ENCODE results near the gene HPCAL1. TPM values are rescaled to one million over a fixed set of nuclear protein-coding genes. Genes with fewer than 3 reads are reported as not detected.
A peak's percentile ranks its signal among the peaks of the same experiment; 100 is the strongest.

The HPCAL1 gene
- total RNA-seq (10 to 100 TPM; 28.2 to 43.8 TPM), polyA plus RNA-seq (ENCODE audit: insufficient read length in 2 of 2) (100 to 1,000 TPM; 146 to 159 TPM)
- long read RNA-seq, donor 1, transcript HPCAL1-201 (5 exons, 1,751 nt), result major isoform, 95 of 104 reads
- long read RNA-seq, donor 1, partial matches to known transcripts, result 9 of 104 reads
- long read RNA-seq, donor 1, other reads (novel, unspliced or antisense), result 0 of 104 reads
- long read RNA-seq, donor 2, transcript HPCAL1-201 (5 exons, 1,751 nt), result major isoform, 27 of 51 reads
- long read RNA-seq, donor 2, partial matches to known transcripts, result 24 of 51 reads
- long read RNA-seq, donor 2, other reads (novel, unspliced or antisense), result 0 of 51 reads
- long read RNA-seq, donor 3, transcript HPCAL1-201 (5 exons, 1,751 nt), result major isoform, 37 of 38 reads
- long read RNA-seq, donor 3, partial matches to known transcripts, result 0 of 38 reads
- long read RNA-seq, donor 3, other reads (novel, unspliced or antisense), result 0 of 38 reads
- long read RNA-seq, donor 4, transcript HPCAL1-201 (5 exons, 1,751 nt), result major isoform, 31 of 36 reads
- long read RNA-seq, donor 4, partial matches to known transcripts, result 0 of 36 reads
- long read RNA-seq, donor 4, other reads (novel, unspliced or antisense), result 5 of 36 reads

DNA sequence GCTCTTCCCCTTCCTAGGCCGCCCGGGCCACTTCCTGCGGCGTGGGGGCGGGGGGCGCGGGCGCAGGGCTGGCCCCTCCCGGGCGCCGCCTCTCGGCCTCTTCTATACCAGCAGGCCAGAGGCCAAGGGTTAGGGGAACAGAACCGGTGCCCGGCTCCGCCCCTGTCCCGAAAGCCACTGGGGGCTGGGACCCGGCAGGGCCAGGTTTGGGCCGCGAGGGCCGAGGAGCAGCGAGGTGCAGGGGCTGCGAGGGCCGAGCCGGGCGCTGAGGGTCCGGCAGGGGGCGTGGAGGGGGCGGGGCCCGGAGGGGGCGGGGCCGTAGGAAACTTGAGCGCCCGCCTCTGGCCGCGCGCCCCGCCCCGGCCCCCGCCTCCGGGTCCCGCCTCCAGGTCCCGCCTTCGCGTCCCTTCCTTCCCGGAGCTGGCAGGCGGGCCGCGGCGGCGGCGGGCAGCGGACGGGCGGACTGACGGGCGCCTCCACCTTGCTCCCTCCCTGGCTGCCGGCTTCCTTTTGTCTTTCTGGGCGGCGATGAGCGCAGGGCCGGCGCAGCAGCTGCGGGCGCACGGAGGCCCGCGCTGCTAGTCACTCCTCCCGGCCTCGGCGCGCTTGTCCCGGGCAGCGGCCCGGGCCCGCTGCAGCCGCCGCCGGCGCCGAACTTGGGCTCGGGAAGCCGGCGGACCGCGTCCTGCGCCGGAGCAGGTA is at the start of gene HPCAL1:
HPCAL1 (plus strand) TSS at position 426 of the 702 bp plus-strand sequence. CDS start 116,854 bp downstream, outside the sequence.
- peak in 4 of 6 donors; percentile 74 to 96 (median 90) for DNase-seq (ENCODE audit: low read depth in 4 of 6, low spot score in 6 of 6)
- peak within 1 kb of the TSS; percentile 61 for H3K4me3 ChIP-seq (ENCODE audit: low read depth, low read length)
- no peaks in the 10 kb centered on the region for H3K27me3 ChIP-seq (ENCODE audit: control insufficient read depth, insufficient read depth, low read length)
- WGBS (ENCODE audit: insufficient coverage), result under 1% methylated on average over 85 of the region's 87 CpGs
- peak within 1 kb of the TSS; percentile 79 for H3K27ac ChIP-seq (ENCODE audit: low read depth, low read length)
- H3K36me3 ChIP-seq (ENCODE audit: control insufficient read depth, insufficient read depth, low read length), result no peaks in the 10 kb centered on the region
- H3K4me1 ChIP-seq (ENCODE audit: control insufficient read depth, insufficient read depth, low read length), result peaks cover 39% of the 10 kb centered on the region
- no peaks in the 10 kb centered on the region for H3K9me3 ChIP-seq (ENCODE audit: control insufficient read depth, insufficient read depth, low read length)

GRCh38 chr2:10253596-10254372 is 48.9 kb upstream of the HPCAL1 start:
- Histone ChIP-seq H3K4me1 (ENCODE audit: control insufficient read depth, insufficient read depth, low read length) (peaks cover 7% of the 10 kb centered on the region), H3K36me3 (ENCODE audit: control insufficient read depth, insufficient read depth, low read length) (no peaks in the 10 kb centered on the region), H3K4me3 (ENCODE audit: low read depth, low read length) (no peak overlapping the region), H3K27me3 (ENCODE audit: control insufficient read depth, insufficient read depth, low read length) (no peaks in the 10 kb centered on the region), H3K27ac (ENCODE audit: low read depth, low read length) (no peak overlapping the region), H3K9me3 (ENCODE audit: control insufficient read depth, insufficient read depth, low read length) (peaks cover 4% of the 10 kb centered on the region)
- no peak for DNase-seq (ENCODE audit: low read depth in 4 of 6, low spot score in 6 of 6)
- 88% methylated on average over 16 of the region's 18 CpGs for WGBS (ENCODE audit: insufficient coverage)

- DNase-seq (ENCODE audit: low read depth in 4 of 6, low spot score in 6 of 6), result peak in 1 of 6 donors; percentile 28
- H3K9me3 ChIP-seq (ENCODE audit: control insufficient read depth, insufficient read depth, low read length), result peaks cover 4% of the 10 kb centered on the region
- no peak overlapping the region for H3K27ac ChIP-seq (ENCODE audit: low read depth, low read length)
- no peak overlapping the region for H3K4me3 ChIP-seq (ENCODE audit: low read depth, low read length)
- H3K27me3 ChIP-seq (ENCODE audit: control insufficient read depth, insufficient read depth, low read length), result no peaks in the 10 kb centered on the region
- WGBS (ENCODE audit: insufficient coverage), result 61% methylated on average over 26 of the region's 31 CpGs
- peaks cover 7% of the 10 kb centered on the region for H3K4me1 ChIP-seq (ENCODE audit: control insufficient read depth, insufficient read depth, low read length)
- H3K36me3 ChIP-seq (ENCODE audit: control insufficient read depth, insufficient read depth, low read length), result no peaks in the 10 kb centered on the region
Measured at GRCh38 chr2:10254373-10255188, 48.1 kb upstream of the HPCAL1 start.

GRCh38 chr2:10255189-10256030 is 47.3 kb upstream of the HPCAL1 start:
- Histone ChIP-seq H3K4me3 (ENCODE audit: low read depth, low read length) (no peak overlapping the region), H3K9me3 (ENCODE audit: control insufficient read depth, insufficient read depth, low read length) (no peaks in the 10 kb centered on the region), H3K36me3 (ENCODE audit: control insufficient read depth, insufficient read depth, low read length) (no peaks in the 10 kb centered on the region), H3K27ac (ENCODE audit: low read depth, low read length) (no peak overlapping the region), H3K4me1 (ENCODE audit: control insufficient read depth, insufficient read depth, low read length) (peaks cover 7% of the 10 kb centered on the region), H3K27me3 (ENCODE audit: control insufficient read depth, insufficient read depth, low read length) (no peaks in the 10 kb centered on the region)
- DNase-seq (ENCODE audit: low read depth in 4 of 6, low spot score in 6 of 6), result no peak
- WGBS (ENCODE audit: insufficient coverage), result 81% methylated on average over 17 of the region's 18 CpGs

GRCh38 chr2:10256031-10256514 is 46.6 kb upstream of the HPCAL1 start:
- WGBS (ENCODE audit: insufficient coverage), result 88% methylated on average over 14 of the region's 15 CpGs
- Histone ChIP-seq H3K36me3 (ENCODE audit: control insufficient read depth, insufficient read depth, low read length) (no peaks in the 10 kb centered on the region), H3K27me3 (ENCODE audit: control insufficient read depth, insufficient read depth, low read length) (no peaks in the 10 kb centered on the region), H3K4me1 (ENCODE audit: control insufficient read depth, insufficient read depth, low read length) (peaks cover 7% of the 10 kb centered on the region), H3K9me3 (ENCODE audit: control insufficient read depth, insufficient read depth, low read length) (no peaks in the 10 kb centered on the region), H3K4me3 (ENCODE audit: low read depth, low read length) (no peak overlapping the region), H3K27ac (ENCODE audit: low read depth, low read length) (no peak overlapping the region)
- no peak for DNase-seq (ENCODE audit: low read depth in 4 of 6, low spot score in 6 of 6)

GRCh38 chr2:10256515-10257031 is 46.1 kb upstream of the HPCAL1 start:
- Histone ChIP-seq H3K4me3 (ENCODE audit: low read depth, low read length) (no peak overlapping the region), H3K9me3 (ENCODE audit: control insufficient read depth, insufficient read depth, low read length) (no peaks in the 10 kb centered on the region), H3K36me3 (ENCODE audit: control insufficient read depth, insufficient read depth, low read length) (no peaks in the 10 kb centered on the region), H3K27me3 (ENCODE audit: control insufficient read depth, insufficient read depth, low read length) (no peaks in the 10 kb centered on the region), H3K27ac (ENCODE audit: low read depth, low read length) (no peak overlapping the region), H3K4me1 (ENCODE audit: control insufficient read depth, insufficient read depth, low read length) (peaks cover 7% of the 10 kb centered on the region)
- WGBS (ENCODE audit: insufficient coverage), result 67% methylated on average over 16 of the region's 17 CpGs
- no peak for DNase-seq (ENCODE audit: low read depth in 4 of 6, low spot score in 6 of 6)

DNA sequence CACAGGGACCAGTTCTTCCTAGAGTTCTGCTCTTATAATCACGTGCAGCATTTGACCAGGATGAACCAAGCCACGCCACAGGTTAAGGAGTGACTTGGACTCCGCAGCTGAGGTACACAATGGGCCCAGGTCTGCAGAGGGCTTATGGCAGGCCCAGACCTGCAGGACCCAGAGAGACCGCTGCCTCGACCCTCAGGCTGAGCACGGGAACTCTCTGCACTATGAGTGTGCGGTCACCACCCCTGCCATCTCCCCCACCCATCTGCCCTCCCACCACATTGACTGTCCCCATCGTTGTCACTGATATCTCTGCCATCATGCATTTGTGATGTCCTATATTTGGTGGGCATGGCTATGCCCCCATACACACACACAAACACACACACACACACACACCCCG is 45.7 kb upstream of the HPCAL1 start:
- Histone ChIP-seq H3K27ac (ENCODE audit: low read depth, low read length) (no peak overlapping the region), H3K4me1 (ENCODE audit: control insufficient read depth, insufficient read depth, low read length) (peaks cover 7% of the 10 kb centered on the region), H3K9me3 (ENCODE audit: control insufficient read depth, insufficient read depth, low read length) (no peaks in the 10 kb centered on the region), H3K27me3 (ENCODE audit: control insufficient read depth, insufficient read depth, low read length) (no peaks in the 10 kb centered on the region), H3K4me3 (ENCODE audit: low read depth, low read length) (no peak overlapping the region), H3K36me3 (ENCODE audit: control insufficient read depth, insufficient read depth, low read length) (no peaks in the 10 kb centered on the region)
- no peak for DNase-seq (ENCODE audit: low read depth in 4 of 6, low spot score in 6 of 6)
- 88% methylated on average over 8 of the region's 9 CpGs for WGBS (ENCODE audit: insufficient coverage)

DNA sequence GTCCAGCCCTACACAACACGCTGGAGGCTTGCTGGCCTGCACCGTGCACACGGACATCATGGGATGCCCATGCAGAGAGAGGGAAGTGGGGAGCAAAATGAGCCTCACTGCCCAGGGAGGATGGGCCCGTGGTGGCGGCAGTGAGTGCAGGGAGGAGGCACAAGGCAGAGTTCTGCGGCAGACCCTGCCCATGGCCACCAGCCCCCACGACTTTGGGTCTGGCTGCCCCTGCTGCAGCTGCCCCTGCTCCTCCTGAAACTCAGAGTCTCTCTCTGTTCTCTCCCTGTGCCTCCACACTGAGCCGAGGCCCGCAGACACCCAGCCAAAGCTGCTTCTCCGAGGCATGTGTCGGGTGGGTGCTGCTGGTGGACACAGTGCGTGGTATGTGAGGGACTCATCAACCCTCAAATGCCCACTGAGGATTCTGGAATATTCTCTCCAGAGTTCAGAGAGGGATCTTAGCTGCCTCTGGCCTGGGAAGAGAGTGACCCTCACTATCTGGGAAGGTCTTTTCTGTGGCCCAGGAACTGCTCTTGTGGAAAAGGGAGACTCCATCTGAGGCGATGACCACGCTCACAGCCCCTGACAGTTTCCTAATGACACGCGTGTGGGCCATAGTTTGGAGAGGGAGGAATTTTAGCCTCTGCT is 45.1 kb upstream of the HPCAL1 start:
- no peak for DNase-seq (ENCODE audit: low read depth in 4 of 6, low spot score in 6 of 6)
- no peak overlapping the region for H3K27ac ChIP-seq (ENCODE audit: low read depth, low read length)
- no peaks in the 10 kb centered on the region for H3K9me3 ChIP-seq (ENCODE audit: control insufficient read depth, insufficient read depth, low read length)
- H3K36me3 ChIP-seq (ENCODE audit: control insufficient read depth, insufficient read depth, low read length), result no peaks in the 10 kb centered on the region
- H3K4me3 ChIP-seq (ENCODE audit: low read depth, low read length), result no peak overlapping the region
- peaks cover 7% of the 10 kb centered on the region for H3K4me1 ChIP-seq (ENCODE audit: control insufficient read depth, insufficient read depth, low read length)
- 85% methylated on average over 13 of the region's 16 CpGs for WGBS (ENCODE audit: insufficient coverage)
- H3K27me3 ChIP-seq (ENCODE audit: control insufficient read depth, insufficient read depth, low read length), result no peaks in the 10 kb centered on the region

Measured in spinal cord (tissue), 10 donors.